NCI-H2227 (cell line): ENCODE data around the gene ESR1.
"Not testable (repeated sequence)": the region's sequence is repeated elsewhere in the genome, so short reads cannot be mapped to it uniquely, and the experiment has no call there.

Experiments used
- DNase-seq: peaks from one replicate; lab custom pipeline; 2025; ENCODE audit not compliant: unreplicated experiment; lab: John Stamatoyannopoulos, UW

Gene ESR1

GRCh38 chr6:152050451-152051195 lies 243.1 kb downstream of the ESR1 start:
- DNase-seq, result no peak

- DNase-seq, result no peak
Measured at GRCh38 chr6:152052061-152052460, 244.6 kb downstream of the ESR1 start.

GRCh38 chr6:152053332-152053731 lies 245.8 kb downstream of the ESR1 start:
- DNase-seq, result no peak

GRCh38 chr6:152054441-152054840 lies 247.0 kb downstream of the ESR1 start:
- DNase-seq, result no peak

- no peak for DNase-seq
Measured at GRCh38 chr6:152055517-152055916, 248.0 kb downstream of the ESR1 start.

- no peak for DNase-seq
Measured at GRCh38 chr6:152057832-152058498, 250.5 kb downstream of the ESR1 start.

GRCh38 chr6:152059909-152060308 lies 252.4 kb downstream of the ESR1 start:
- DNase-seq, result no peak

- DNase-seq, result no peak
Measured at GRCh38 chr6:152062476-152062875, 255.0 kb downstream of the ESR1 start.

GRCh38 chr6:152063170-152063921 lies 255.9 kb downstream of the ESR1 start:
- DNase-seq, result no peak

- no peak for DNase-seq
Measured at GRCh38 chr6:152068622-152069261, 261.3 kb downstream of the ESR1 start.

GRCh38 chr6:152070556-152070955 lies 263.1 kb downstream of the ESR1 start:
- no peak for DNase-seq

- DNase-seq, result no peak
Measured at GRCh38 chr6:152071318-152071717, 263.8 kb downstream of the ESR1 start.

- no peak for DNase-seq
Measured at GRCh38 chr6:152071843-152072242, 264.4 kb downstream of the ESR1 start.

GRCh38 chr6:152076242-152076641 lies 268.8 kb downstream of the ESR1 start:
- DNase-seq, result not testable (repeated sequence)

GRCh38 chr6:152078001-152078400 lies 270.5 kb downstream of the ESR1 start:
- no peak for DNase-seq

GRCh38 chr6:152078804-152079203 lies 271.3 kb downstream of the ESR1 start:
- DNase-seq, result no peak

- no peak for DNase-seq
Measured at GRCh38 chr6:152085451-152085921, 278.0 kb downstream of the ESR1 start.

- no peak for DNase-seq
Measured at GRCh38 chr6:152086223-152086873, 278.9 kb downstream of the ESR1 start.

- DNase-seq, result no peak
Measured at GRCh38 chr6:152087096-152087495, 279.6 kb downstream of the ESR1 start.

GRCh38 chr6:152087701-152088100 lies 280.2 kb downstream of the ESR1 start:
- no peak for DNase-seq

GRCh38 chr6:152089992-152090391 lies 282.5 kb downstream of the ESR1 start:
- DNase-seq, result no peak
